ENCODE measurements around the gene DUSP28.
"Not testable (repeated sequence)": the region's sequence is repeated elsewhere in the genome, so short reads cannot be mapped to it uniquely, and the experiment has no call there.

DUSP28 gene

DNA sequence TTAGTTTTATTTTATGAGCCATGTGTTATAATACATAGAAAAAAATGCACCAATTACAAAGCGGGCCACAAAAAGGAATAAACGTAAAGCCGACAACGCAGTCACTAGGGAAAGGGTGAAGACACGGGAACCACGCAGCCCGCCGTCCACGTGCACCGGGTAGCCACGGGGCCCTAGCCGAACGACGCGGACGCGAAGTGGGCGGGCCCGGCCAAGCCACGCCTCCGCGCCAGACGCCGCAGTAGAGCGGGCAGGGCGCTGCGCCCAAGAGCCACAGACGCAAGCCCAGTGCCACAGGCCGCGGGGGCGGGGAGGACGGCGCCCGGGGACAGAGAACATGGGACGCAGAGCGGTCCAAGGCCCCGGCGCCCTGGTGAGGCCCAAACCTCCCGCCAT is at the start of gene DUSP28:
Gene DUSP28, plus strand, starts transcription at position 274 of the 396 bp plus-strand sequence. CDS start 328 bp downstream, outside the sequence.
- H3K4me1 Mint-ChIP-seq: peaks cover 80% of the 10 kb centered on the region
- H3K4me3 Mint-ChIP-seq: peak within 1 kb of the TSS; percentile 89 to 96
- peak within 1 kb of the TSS; percentile 94 to 96 for H3K27ac Mint-ChIP-seq

GRCh38 chr2:240510513-240511210 is 49.5 kb upstream of the DUSP28 start:
- DNase-seq (no peak), ATAC-seq (no peak)
- H3K27ac Mint-ChIP-seq: peak overlapping the region in 1 of 2 donors; percentile 21
- no peaks in the 10 kb centered on the region for H3K9me3 Mint-ChIP-seq
- no peak overlapping the region for H3K4me3 Mint-ChIP-seq
- H3K27me3 Mint-ChIP-seq: no peaks in the 10 kb centered on the region
- H3K4me1 Mint-ChIP-seq: peaks cover 26% of the 10 kb centered on the region

More for the DNA sequence above, at the start of gene DUSP28:
- no peaks in the 10 kb centered on the region for H3K27me3 Mint-ChIP-seq
- no peaks in the 10 kb centered on the region for H3K9me3 Mint-ChIP-seq
- ATAC-seq (peak; percentile 76), DNase-seq (peak; percentile 90 to 92)

- Mint-ChIP-seq H3K4me3 (no peak overlapping the region), H3K27ac (peak overlapping the region in 1 of 2 donors; percentile 81), H3K27me3 (no peaks in the 10 kb centered on the region), H3K9me3 (no peaks in the 10 kb centered on the region), H3K4me1 (peaks cover 26% of the 10 kb centered on the region)
- DNase-seq (no peak), ATAC-seq (no peak)
These were observed 48.6 kb upstream of the DUSP28 start for GRCh38 chr2:240511351-240512108.

GRCh38 chr2:240512109-240512485 is 48.1 kb upstream of the DUSP28 start:
- ATAC-seq (no peak), DNase-seq (no peak)
- no peaks in the 10 kb centered on the region for H3K27me3 Mint-ChIP-seq
- no peaks in the 10 kb centered on the region for H3K9me3 Mint-ChIP-seq
- no peak overlapping the region for H3K4me3 Mint-ChIP-seq
- peak overlapping the region in 1 of 2 donors; percentile 36 for H3K27ac Mint-ChIP-seq
- peaks cover 26% of the 10 kb centered on the region for H3K4me1 Mint-ChIP-seq

- ATAC-seq: no peak
These were observed 47.3 kb upstream of the DUSP28 start for GRCh38 chr2:240512666-240513535.

DNA sequence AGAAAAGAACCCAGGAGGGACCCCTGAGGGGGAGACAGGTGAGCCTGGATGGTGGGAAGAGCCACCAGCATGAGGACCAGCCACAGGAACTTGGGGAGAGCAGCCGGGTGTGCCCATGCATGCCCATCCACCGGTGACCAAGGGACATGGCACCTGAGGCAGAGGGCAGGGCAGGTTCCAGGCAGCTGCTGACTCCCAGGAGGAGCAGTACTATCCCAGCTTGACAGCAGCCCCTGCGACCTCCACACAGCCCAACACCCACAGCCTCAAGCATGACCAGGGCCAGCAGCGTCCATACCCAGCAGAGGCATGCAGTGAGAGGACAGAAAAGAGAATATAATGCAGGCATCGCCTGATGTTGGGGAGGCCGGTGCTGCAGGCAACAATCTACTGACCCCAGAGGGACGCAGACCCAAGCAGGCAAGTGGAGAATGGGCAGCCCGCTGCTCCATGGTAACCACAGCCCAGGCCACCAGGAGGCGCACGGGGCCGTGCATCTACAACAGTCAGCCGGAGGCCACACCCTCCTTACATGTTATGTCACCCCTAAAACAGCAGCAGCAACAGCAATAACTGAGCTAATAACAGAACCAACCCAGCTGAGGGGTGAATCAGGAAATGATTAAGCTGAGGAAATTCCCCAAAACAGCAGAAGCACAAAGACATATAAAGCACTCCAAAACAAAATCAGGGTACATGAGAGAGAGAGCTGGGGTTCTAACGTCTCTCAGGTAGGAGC is 46.4 kb upstream of the DUSP28 start:
- ATAC-seq: peak; percentile 98
- Mint-ChIP-seq H3K27ac (peak overlapping the region; percentile 9 to 92), H3K27me3 (no peaks in the 10 kb centered on the region), H3K9me3 (no peaks in the 10 kb centered on the region), H3K4me1 (peaks cover 26% of the 10 kb centered on the region), H3K4me3 (peak overlapping the region; percentile 14 to 68)
- DNase-seq: peak; percentile 84 to 87

More at GRCh38 chr2:240512666-240513535, 47.3 kb upstream of the DUSP28 start:
- Mint-ChIP-seq H3K27me3 (no peaks in the 10 kb centered on the region), H3K27ac (peak overlapping the region; percentile 55 to 57), H3K4me1 (peaks cover 26% of the 10 kb centered on the region), H3K4me3 (no peak overlapping the region), H3K9me3 (no peaks in the 10 kb centered on the region)
- no peak for DNase-seq

DNA sequence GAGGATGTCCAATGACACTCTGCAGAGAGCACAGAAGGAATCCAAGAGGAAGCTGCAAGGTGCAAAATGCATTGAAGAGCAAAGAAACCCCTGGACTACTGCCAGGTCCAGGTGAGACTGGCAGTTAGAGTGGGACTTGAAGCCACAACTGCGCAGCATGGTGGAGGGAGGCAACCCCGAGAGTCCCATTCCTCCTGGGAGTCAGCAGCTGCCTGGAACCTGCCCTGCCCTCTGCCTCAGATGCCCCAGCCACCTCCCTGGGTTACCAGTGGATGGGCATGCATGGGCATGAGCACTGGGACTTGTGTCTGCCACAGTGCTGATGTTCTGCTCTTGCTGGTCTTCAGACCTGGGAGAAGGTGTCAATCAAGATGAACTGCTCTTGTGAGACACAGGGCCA is 45.5 kb upstream of the DUSP28 start:
- DNase-seq: no peak
- H3K4me1 Mint-ChIP-seq: peaks cover 26% of the 10 kb centered on the region
- H3K4me3 Mint-ChIP-seq: no peak overlapping the region
- peak overlapping the region; percentile 10 to 92 for H3K27ac Mint-ChIP-seq
- ATAC-seq: no peak
- no peaks in the 10 kb centered on the region for H3K9me3 Mint-ChIP-seq
- H3K27me3 Mint-ChIP-seq: no peaks in the 10 kb centered on the region

DNA sequence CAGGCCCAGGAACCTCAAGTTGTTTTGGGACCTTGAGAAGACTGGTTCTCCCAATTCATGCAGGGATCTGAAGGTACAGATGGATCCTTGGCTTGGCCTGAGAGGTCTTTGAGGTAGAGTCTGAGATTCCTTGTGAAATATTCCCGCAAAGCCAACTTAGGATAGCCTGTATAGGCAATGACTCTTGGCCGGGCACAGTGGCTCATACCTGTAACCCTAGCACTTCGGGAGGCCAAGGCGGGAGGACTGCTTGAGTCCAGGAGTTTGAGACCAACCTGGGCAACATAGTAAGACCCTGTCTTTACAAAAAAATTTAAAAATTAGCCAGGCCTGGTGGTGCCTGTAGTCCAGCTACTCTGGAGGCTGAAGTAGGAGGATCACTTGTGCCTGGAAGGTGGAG is 42.8 kb upstream of the DUSP28 start:
- no peak for ATAC-seq
- no peak for DNase-seq
- Mint-ChIP-seq H3K27me3 (no peaks in the 10 kb centered on the region), H3K4me1 (peaks cover 30% of the 10 kb centered on the region), H3K9me3 (peaks cover 0 to 4% of the 10 kb centered on the region in 2 donors), H3K27ac (no peak overlapping the region), H3K4me3 (no peak overlapping the region)

DNA sequence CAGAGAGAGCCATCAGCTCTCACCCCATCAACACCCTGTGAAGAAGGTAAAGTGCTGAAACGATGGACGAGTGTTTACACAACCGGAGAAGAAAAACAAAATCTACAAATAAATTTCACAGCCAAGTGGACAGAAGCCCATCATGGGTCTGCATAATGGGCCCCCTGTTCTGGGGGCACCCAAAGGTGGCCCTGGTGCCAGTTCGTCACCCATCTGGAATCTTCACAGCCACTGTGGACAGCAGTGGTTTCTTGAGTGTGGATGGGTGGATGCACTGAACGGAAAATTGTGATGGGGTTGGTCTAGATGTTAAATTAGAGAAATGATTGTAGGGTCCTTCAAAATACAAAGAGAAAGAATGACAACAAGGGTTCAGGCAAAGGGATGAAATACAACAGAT is 41.2 kb upstream of the DUSP28 start:
- ATAC-seq (no peak), DNase-seq (no peak)
- Mint-ChIP-seq H3K27me3 (no peaks in the 10 kb centered on the region), H3K9me3 (peaks cover 0 to 9% of the 10 kb centered on the region in 2 donors), H3K4me1 (peaks cover 19% of the 10 kb centered on the region), H3K27ac (no peak overlapping the region), H3K4me3 (no peak overlapping the region)

DNA sequence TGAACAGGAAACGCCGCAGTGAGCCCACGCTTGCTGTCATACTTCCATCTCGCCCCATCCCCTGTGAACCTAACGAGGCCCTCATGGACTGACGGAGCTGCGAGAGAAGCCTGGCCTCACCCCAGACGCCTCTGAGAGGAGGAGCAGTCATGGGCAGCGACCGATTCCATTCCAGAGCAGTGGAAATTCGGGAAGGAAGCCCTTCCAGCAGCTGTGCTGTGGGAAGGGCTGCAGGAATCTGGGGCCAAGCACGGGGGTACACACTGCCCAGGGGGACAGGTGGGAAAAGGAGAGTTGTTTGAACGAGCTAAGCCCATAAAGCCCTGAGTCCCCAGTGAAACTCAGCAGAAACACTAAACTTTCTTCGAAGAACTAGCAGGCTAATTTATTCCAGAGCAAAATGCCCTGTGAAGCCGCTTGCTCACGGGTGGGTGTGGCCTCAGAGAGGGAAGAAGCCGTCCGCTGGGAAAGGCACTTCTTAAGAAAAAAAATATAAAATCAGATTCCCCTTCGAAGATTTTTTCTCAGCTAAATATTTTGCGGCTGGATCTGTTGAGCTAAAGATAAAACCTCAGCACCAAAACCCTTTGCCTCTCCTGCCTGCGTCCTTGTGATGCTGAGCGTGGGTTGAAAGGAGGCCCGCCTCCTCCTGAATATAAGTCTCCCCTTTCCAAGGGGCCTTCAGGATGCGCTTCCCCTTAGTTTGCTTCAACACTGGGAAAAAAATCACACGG is 40.6 kb upstream of the DUSP28 start:
- Mint-ChIP-seq H3K27me3 (no peaks in the 10 kb centered on the region), H3K4me3 (no peak overlapping the region), H3K27ac (no peak overlapping the region), H3K9me3 (peaks cover 0 to 15% of the 10 kb centered on the region in 2 donors), H3K4me1 (peaks cover 14% of the 10 kb centered on the region)
- ATAC-seq (no peak), DNase-seq (no peak)

GRCh38 chr2:240520130-240520973 is 39.8 kb upstream of the DUSP28 start:
- H3K9me3 Mint-ChIP-seq: peaks cover 7 to 23% of the 10 kb centered on the region in 2 donors
- H3K4me3 Mint-ChIP-seq: no peak overlapping the region
- H3K27me3 Mint-ChIP-seq: no peaks in the 10 kb centered on the region
- DNase-seq: no peak
- peak; percentile 57 for ATAC-seq
- peaks cover 8% of the 10 kb centered on the region for H3K4me1 Mint-ChIP-seq
- peak overlapping the region in 1 of 2 donors; percentile 71 for H3K27ac Mint-ChIP-seq

DNA sequence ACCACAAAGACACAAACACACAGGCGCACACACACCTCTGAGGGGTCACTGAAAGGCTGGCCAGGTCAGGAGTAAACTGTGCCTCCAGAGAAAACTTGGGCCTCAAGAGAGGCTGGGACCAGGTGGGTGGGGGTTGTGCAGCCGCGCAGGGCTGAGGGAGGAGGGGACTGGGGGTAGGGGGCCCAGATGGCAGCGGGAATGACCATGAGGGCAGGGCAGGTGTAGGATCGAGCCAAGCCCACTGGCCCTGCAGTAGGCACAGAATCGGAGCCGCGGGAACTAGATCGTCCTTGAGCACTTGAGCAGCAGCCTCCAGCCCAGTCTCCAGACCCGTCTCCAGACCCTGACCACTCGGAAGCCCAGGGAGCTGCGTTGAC is 39.2 kb upstream of the DUSP28 start:
- H3K27me3 Mint-ChIP-seq: no peaks in the 10 kb centered on the region
- peaks cover 8% of the 10 kb centered on the region for H3K4me1 Mint-ChIP-seq
- no peak overlapping the region for H3K4me3 Mint-ChIP-seq
- H3K9me3 Mint-ChIP-seq: peaks cover 11 to 29% of the 10 kb centered on the region in 2 donors
- no peak for DNase-seq
- no peak overlapping the region for H3K27ac Mint-ChIP-seq
- ATAC-seq: peak; percentile 39

GRCh38 chr2:240521885-240522284 is 38.3 kb upstream of the DUSP28 start:
- H3K4me3 Mint-ChIP-seq, ATAC-seq, H3K27me3 Mint-ChIP-seq, H3K4me1 Mint-ChIP-seq, DNase-seq, H3K27ac Mint-ChIP-seq: not testable (repeated sequence)
- H3K9me3 Mint-ChIP-seq: peaks cover 11 to 38% of the 10 kb centered on the region in 2 donors

- no peak for ATAC-seq
- Mint-ChIP-seq H3K4me1 (peaks cover 8% of the 10 kb centered on the region), H3K27ac (no peak overlapping the region), H3K9me3 (peaks cover 17 to 43% of the 10 kb centered on the region in 2 donors), H3K27me3 (no peaks in the 10 kb centered on the region), H3K4me3 (no peak overlapping the region)
- DNase-seq: no peak
These were observed 37.8 kb upstream of the DUSP28 start for GRCh38 chr2:240522406-240522805.

Measured in stimulated activated naive CD8-positive, alpha-beta T cell treated with anti-CD3 and anti-CD28 coated beads, Interleukin-15, amount 100 ng/mL, for 72 hours (primary cell).